OCI-M2 (cell line): ENCODE measurements around the gene C3orf18.

Experiments used
- DNase-seq: peaks from one replicate; lab custom pipeline; 2025; ENCODE audit not compliant: unreplicated experiment; lab: John Stamatoyannopoulos, UW

The C3orf18 gene

DNA sequence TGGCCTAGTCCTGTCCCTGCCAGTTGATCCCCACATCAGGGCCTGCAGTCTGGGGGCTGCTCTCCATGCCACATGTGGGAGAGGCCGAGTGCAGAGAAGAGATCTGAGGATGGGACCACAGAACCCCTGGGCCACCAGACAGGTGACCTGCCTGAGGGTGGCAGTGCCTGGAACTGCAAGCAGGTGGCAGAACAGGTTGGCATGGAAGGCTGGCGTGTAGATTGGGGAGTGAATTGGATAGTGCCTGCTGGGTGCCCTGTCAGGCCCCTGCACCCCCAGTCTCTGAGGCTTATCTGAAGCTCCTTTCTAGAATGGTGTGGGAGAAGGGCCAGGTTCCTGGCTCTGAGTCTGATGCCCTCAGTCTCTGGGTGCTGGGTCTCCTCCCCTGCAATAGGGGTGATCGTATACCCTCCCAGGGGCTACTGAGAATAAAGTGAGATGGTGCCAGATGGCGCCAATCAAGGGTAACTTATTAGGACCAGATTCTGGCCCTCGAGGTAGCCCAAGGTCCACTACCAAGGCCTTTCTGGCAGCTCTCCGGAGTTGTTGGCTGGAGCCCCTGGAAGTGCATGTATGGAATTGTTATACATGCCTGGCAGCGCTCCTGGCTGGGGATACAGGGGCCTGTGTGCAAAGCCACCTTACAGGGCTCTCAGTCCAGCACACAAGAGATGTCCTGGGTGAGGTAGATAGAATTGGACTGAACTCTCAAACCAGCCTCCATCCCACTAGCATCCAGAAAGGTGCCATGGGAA is 15.7 kb downstream of the C3orf18 start:
- DNase-seq, result no peak

DNA sequence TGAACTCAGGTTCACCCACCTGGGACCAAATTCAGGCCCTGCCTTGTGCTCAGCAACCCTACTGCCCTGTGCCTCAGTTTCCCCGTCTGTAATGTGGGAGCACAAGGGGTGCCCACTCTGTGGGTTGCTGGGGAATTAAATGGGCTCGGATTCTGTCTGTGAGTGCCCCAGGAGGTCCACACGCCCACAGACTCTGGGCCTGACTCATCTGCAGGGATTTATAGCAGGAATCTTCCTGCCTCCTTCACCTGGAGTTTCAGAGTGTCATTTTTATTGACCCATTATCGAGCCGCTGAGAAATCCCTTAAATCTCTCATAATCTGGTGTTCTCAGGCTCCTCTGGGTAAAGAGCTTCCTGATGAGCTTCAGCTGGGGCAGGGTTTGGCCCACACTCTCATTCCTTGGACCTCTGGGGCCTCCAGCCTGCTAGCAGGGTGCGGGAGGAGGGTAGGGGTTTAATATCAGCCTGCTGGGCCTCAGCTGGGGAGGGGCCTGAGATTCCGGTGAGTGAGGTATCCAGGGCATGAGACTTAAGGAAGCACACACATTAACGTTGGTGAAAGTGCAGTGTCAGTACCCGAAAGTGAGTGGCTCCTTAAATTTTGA is 16.4 kb downstream of the C3orf18 start:
- DNase-seq, result no peak

DNA sequence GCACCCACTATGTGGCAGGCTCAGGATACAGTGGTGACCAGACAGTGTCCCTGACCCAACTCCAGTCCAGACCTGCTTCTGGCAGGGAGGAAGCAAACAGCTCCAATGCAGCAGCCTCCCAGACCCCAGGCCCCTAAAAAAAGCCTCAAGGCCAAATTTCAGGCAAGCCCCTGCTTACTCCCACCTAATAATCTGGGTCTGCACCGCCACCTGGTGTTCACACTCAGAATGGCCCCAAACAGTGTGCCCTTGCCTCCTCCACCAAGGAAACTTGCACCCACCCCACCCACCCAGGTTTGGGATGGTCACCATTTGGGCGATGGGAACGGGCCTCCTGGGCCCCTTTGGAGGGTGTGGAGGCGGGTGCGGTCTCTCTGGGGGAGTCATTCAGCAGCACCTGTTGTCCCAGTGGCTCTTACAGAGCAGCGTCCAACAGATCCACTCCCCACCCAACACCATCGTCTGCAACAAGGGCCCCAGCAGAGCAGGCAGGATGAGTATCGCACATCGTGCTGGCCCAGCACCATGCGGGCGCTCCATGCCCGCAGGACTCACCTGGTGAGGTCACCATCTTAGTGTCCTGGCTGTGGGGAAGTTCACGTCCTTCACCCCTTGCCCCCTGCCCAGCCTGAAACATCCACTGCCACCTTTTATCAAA is 17.3 kb downstream of the C3orf18 start:
- no peak for DNase-seq

DNA sequence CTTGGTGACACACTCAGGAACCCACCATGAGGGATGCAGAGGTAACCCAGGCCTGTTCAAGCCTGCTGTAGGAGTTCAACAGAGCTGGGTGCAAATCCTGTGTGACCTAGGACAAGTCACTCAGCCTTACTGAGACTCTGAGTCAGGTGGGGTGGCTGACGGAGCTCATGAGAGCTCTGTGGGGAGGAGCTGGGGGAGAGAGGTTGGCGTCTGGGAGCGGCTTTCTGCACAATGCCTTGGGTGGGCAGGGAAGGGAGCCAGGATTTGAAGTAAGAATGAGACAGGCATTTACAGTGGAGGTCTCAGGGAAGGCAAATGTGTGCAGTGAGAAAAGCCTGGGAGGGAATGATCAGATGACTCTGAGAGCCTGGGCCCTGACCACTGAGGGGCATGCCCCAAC is 18.3 kb downstream of the C3orf18 start:
- DNase-seq, result no peak

DNA sequence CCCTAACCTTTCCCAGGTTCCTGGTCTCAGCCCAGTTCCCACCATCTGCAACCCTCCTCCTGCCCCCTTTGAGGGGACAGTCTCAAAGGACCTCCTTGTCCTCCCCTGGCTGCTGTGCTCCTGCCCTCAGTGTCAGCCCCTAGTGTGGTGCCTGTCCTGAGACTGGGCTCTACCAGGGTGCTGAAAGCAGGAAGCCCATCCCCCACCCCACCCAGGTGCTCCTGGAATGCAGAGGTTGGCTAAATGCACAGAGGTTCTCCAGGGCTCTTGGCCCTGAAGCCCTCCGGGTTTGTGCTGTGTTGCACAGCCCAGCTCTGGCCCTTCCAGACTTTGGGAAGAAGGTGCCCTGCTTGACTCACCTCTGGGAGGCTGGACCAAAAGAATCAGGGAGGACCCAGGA is 21.8 kb downstream of the C3orf18 start:
- no peak for DNase-seq

DNA sequence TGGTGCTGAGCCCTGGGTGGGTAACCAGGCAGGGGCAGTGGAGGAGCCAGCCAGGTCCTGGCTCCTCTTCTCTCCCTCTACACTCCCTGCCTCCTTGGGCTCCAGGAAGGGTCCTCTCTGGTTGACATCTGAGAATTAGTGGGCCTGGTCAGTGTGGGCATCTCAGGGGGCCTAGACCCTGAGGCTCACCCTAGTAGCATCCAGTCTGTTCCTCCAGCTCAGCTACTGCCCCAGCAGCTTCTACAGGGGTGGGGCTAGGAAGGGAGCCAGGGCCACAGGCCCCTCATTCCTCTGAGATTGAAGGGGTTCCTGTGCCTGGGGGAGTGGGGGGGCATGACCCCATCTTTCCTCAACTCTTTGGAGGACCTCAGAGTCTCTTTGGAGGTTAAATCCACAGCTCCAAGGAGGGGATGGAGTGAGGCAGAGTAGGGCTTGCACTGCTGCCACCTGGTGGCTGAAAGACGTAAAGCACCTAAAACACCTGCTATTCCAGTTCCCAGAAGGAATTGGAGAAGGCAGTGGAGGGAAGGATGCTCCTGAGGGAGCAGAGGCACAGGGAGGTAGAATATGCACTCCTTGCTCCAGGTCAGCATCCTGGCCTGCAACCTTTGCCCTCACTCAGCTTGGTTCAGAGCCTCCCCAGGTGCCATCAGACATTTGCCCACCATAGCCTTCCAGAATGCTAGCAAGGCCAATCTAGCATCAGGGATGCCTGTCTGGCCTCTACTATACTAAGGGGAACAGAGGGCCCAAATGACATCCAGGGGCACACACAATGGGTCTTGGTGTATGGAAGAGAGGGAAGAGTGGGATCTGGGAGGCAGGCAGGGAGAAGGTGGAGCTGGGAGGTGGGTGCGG is 25.1 kb downstream of the C3orf18 start:
- peak; percentile 20 for DNase-seq

DNA sequence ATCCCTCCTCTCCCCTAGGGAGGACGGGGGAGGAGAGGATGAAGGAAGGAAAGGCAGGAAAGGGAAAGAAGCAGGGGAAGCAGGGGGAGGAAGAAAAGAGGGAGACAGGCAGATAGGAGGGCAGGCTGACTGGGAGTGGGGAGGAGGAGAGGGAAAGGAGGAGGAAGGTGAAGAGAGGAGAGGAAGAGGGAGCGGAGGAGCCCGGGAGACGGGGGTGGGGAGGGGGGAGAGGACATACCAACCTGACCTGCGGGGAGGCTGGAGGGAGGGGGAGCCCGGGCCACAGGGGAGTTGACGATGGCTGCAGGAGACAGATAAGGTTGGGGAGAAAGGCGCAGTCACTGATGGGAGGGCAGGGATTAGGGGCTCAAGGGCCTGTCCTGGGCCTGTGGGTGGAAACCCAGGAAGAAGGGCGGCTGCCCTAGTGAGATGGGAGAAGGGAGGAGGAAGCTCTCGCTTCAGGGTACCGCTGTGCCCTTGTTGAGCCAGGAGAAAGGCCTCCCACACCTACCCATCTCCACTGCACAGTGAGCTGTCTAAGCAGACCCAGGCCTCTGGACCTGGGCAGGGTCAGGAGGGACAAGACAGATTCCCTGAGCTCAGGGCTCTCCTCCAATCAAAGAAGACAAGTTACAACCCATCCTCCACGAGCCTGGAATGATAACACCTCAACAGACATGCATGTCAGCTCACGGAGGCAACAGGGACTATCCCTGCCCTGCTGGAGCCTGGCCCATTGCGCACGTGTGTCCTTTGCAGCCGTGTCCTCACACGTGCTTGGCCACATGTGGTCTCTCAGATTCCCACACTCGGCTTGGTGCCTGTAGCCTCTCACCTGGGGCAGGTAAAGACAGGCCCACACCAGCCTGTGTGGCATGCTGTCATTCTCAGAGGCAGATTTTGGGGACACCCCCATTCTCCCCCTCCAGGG is 27.9 kb downstream of the C3orf18 start:
- DNase-seq, result peak; percentile 28

DNA sequence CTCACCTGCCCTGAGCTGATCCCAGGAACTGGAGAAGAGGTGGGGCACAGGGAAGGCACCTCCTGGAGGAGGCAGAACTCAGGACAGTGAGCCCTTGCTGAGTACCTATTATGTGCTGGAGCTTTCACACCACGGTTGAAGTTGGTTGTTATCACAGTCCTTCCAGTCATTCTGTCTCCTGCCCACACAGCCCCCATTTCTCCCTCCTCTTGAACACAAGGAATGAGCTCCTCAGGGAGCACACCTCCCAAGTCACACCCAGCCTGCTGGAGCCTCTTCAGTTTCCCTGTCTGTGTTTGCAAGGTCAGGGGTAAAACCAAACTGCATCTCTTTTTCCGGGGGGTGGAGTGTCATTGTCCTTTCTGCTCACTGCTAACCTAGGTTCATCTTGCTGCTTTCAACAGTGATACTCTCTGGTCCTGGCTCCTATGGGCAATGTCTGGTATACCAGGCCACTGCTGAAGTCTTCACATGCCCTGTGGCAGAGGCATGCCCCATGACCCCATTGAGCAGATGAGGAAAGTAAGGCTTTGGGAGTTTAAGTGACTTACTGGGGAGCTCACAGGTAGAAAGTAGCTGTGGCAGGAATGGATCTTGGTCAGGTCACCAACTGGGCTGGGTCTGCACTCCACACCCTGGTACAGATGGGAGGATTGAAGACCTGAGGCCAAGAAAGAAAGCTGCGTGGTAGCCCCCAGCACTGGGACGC is 30.0 kb downstream of the C3orf18 start:
- DNase-seq, result no peak

DNA sequence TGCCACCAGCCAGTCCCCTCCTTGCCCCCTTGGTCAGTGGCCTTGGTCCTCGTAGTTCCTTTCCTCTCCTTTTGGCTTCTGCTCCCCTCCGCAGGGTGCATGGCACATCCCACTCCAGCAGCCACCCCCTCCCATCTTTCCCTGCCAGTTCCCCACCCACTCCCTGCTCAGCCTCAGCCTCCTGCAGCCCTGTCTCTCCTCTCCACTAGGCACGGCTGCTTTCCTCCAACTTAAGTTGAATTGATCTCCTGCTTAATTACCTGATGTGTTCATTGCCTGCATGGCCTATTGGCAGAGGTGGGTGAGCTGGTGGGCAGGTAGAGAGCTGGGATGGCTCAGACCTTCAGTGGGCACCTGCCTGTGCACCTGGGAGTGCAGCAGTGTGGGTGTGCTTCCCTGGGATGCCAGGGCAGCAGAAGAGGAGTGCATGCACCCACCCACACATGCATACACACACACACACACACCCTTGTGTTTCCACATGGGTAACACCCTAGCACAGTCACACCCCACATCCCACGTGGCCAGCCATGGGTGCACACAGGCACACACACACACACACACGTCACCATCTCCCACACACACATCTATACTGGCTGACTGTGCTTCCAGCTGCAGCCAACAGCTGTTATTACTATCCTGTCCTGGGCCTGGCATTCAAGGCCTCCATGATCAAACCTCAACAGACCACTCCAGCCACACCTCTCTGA is 30.9 kb downstream of the C3orf18 start:
- DNase-seq, result no peak

DNA sequence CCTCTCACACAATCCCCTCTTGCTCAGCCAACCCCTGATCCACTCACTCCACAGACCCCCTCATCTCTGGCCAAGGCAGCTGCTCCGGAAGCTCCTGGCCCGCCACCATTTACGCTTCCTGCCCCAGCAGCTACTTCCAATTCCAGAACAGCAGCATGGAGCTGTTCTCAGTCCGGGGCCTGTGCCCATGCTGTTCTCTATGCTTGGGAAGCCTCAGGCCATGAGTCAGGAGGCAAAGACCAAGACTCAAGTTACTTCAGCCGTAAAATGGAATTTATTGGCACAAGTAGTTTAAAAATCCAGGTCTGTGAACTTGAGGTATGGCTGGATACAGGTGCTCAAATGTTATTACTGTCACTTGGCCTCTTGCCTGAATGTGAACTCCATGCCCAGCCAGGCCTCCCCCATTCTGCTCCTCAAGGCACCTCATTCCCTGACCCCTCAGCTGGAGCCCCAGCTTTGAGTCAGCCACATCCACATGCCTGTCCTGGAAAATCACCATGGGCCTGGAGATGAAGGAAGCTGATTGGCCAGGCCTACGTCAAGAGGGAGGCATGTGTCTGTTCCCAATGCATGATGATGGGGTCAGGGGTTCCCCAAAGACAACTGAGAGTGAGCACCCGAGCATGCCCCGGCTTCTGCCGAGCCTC is 32.7 kb downstream of the C3orf18 start:
- no peak for DNase-seq

DNA sequence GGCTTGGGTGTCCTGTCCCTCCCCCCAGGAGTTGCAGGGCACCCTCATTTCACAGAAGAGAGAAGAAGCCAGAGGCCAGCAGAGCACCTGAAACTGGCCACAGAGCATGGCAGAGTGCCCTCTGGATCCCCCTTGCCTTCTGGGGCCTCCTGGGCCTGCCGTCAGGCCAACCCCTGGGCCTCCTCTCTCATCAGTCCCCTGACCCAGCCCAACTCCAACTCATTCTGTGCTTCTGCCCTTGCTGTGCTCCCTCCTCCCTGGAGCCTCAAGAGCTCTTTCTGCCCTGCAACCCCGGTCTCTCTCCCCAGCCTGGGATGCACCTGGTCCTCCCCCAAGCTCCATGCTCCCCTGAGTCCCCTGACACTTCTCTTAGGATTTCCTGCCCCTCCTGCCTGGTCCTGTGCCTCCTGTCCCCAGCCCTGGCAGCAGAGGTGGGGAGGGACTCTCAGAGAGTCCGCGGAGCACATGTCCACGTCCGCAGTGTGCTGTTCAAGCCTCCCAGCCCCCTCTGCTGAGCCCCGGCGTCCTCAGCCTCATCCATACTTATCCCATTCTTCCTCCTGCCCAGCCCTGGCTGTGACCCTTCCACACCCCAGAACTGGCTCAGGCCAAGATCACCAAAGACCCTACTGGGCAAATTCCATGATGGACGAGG is 33.6 kb downstream of the C3orf18 start:
- DNase-seq, result no peak

DNA sequence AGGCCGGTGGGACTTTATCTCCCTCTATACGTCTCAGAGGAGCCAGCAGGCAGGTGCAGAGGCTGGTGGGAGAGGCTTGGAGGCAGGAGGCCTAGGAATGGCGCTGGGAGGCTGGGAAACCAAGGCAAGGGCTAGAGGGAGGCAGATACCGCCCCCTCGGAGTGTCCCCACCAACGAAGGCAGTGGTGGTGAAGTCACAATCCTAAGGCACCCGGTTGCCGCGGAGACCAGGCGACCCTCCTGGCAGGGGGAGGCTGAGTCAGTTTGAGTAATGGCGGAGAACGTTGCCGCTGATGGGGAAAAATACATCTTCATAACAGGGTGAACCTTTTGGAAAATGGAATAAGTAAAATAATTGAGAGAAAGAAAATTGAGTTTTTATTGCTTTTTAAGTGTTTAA is 34.2 kb downstream of the C3orf18 start:
- no peak for DNase-seq

DNA sequence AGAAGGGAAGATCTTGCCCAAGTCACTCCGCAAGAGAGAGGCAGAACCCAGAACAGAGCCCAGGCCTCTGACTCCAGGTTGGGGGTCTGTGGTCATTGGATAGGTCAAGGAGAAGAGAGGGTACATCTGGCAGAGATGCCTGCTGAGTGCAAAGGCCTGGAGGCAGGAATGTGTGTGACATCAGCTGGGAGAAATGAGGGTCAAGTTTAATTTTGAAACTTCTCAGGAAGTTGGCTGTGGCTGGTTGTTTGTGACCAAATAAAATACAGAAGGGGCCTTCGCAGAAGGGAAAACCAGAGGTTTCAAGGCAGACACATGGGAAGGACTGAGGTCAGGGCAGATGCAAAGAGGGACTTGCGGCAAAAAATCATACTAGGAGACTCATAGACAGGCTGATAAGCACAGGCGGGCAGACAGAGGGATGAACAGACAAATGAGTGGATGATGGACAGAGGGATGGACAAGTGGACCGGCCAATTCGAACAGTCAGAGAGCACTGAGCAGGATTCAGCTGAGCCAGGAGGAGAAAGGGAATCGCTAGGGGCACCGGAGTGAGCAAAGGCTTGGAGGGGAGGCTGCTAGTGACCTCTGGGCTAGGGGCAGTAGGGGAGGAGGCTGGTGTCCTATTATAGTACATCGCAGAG is 35.4 kb downstream of the C3orf18 start:
- no peak for DNase-seq

DNA sequence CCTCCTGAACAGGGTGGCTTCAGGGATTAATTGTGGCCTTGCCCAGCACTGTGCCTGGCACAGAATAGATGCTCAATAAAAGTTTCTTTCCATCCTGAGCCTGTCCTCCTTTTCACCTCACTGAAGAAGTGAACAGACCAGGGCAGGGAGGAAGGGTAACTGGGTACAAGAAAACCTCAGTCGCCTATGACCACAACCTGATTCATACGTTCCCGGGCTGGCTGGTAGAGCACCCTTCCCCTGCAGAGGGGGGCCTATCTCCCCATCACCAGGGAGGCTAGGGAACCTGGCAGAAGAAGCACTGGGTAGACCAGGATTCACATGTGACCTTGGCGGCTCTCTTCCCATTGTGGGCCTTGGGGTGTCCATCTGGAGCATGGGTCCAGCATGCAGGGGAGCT is 36.3 kb downstream of the C3orf18 start:
- no peak for DNase-seq

DNA sequence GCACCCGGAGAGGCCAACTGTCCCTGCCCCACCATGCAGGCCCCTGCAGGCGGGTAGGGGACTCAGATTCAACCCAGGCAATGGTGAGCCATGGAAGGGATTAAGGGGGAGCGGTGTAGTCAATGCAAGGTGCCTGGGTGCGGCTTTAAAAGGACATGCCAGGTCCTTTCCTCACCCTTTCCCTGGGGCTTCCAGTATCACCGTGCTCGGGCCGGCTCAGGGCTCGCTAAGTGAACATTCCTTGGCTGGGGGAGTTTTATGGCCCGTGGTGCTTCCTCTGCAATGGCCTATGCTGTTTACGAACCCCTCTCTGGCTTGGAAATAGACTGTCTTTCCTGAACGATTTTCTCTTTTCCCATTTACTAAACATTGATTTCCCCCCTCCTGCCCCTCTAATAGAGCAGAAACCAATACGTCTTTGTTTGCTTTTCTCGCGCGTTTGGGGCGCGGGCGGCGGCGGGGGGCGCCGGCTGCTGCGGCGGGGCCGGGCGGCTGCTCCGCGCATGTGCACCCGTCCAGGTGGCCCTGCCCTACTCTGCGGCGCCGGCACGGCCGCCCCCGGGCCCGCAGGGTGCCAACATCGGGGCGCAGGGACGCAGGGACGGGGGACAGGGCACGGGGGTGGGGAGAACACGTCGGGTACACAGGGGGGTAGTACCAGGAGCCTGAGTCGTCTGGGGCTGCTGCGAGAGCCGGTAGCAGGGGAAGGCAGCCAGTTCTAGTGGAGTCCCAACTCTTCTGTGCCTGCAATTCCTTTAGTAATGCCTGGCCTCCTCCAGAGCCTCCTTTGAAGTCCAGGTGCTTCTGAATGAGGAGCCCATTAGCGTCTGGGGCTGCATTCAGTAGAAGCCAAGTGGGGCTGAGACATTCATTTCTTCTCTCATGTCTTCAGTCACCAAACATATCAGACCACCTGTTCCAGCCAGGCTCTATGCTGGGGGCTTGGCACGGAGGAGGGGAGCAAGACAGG is 37.3 kb downstream of the C3orf18 start:
- DNase-seq, result no peak

DNA sequence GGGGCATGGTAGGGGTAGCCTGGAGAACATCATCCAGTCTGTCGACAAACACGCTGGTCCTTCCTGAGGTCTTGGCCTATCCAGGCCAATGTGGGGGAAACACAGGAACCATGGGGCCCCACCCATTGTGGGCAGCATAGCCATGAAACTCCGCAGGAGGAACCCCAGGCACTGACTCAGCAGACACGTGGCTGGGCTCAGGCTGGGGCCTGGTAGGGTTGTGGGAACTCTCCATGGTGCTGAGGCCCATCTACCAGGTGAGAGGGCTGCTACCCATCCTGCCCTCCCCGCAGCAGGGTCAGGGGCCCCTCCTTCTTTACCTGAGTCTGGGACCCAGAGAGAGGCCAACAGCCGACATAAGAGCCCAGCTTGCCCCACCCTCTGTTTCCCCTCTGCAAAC is 41.6 kb downstream of the C3orf18 start:
- DNase-seq, result no peak
